ENCODE data around the gene FPR1.
"Not testable (repeated sequence)": the region's sequence is repeated elsewhere in the genome, so short reads cannot be mapped to it uniquely, and the experiment has no call there.

The FPR1 gene

GRCh38 chr19:51755571-51755970, 3.9 kb upstream of the FPR1 start:
- Mint-ChIP-seq H3K36me3 (no peaks in the 10 kb centered on the region), H3K27ac (no peak overlapping the region), H3K9me3 (peaks cover 6% of the 10 kb centered on the region), H3K4me3 (no peak overlapping the region), H3K27me3 (peaks cover 4% of the 10 kb centered on the region), H3K4me1 (no peaks in the 10 kb centered on the region)

DNA sequence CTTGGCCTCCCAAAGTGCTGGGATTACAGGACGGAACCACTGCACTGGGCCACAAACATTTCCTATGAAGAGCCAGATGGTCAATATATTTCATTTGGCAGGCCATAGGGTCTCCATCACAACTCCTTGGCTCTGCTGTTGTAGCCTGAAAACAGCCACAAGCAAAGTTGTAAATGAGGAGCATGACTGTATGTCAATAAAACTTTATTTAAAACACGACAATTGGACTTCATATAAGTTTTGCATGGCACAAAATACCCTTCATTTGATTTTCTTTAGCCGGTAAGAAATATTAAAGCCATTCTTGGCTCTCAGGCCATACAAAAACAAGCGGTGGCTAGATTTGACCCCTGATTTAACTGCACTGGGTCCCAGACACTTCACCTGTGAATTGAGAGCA, 3.1 kb upstream of the FPR1 start:
- H3K4me1 Mint-ChIP-seq: no peaks in the 10 kb centered on the region
- H3K27me3 Mint-ChIP-seq: peaks cover 4% of the 10 kb centered on the region
- H3K9me3 Mint-ChIP-seq: peaks cover 6% of the 10 kb centered on the region
- H3K36me3 Mint-ChIP-seq: no peaks in the 10 kb centered on the region
- H3K27ac Mint-ChIP-seq: no peak overlapping the region
- H3K4me3 Mint-ChIP-seq: no peak overlapping the region

DNA sequence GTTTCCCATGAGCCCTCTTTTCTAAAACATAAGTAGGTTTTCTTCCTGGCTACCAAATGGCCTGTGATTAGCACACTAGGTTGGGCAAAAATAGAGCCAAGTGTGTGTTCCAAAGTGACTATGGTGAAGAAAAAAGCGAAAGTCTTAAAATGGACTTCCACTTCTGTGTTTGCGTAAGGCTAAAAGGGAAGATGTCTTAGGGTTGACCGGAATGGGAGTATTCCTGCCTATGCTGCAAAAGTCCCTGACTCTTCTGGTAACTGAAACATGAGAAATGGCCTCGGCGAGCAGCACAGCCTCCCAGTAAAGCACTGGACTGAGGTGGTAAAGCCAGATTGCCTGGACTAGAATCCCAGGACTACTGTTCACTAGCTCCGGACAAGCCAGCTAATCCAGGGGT, 2.4 kb upstream of the FPR1 start:
- H3K27me3 Mint-ChIP-seq: peaks cover 6% of the 10 kb centered on the region
- no peak overlapping the region for H3K27ac Mint-ChIP-seq
- H3K9me3 Mint-ChIP-seq: peaks cover 6% of the 10 kb centered on the region
- H3K36me3 Mint-ChIP-seq: peaks cover under 1% of the 10 kb centered on the region
- H3K4me1 Mint-ChIP-seq: no peaks in the 10 kb centered on the region
- H3K4me3 Mint-ChIP-seq: no peak overlapping the region

GRCh38 chr19:51750400-51751094, 1.1 kb downstream of the FPR1 start:
- Mint-ChIP-seq H3K27ac (no peak overlapping the region), H3K4me3 (no peak overlapping the region), H3K36me3 (peaks cover 1% of the 10 kb centered on the region), H3K4me1 (no peaks in the 10 kb centered on the region), H3K9me3 (peaks cover 3% of the 10 kb centered on the region), H3K27me3 (peaks cover 6% of the 10 kb centered on the region)

- peaks cover 1% of the 10 kb centered on the region for H3K36me3 Mint-ChIP-seq
- H3K9me3 Mint-ChIP-seq: no peaks in the 10 kb centered on the region
- no peak overlapping the region for H3K4me3 Mint-ChIP-seq
- no peak overlapping the region for H3K27ac Mint-ChIP-seq
- peaks cover 9% of the 10 kb centered on the region for H3K27me3 Mint-ChIP-seq
- no peaks in the 10 kb centered on the region for H3K4me1 Mint-ChIP-seq
Observed at GRCh38 chr19:51749979-51750378, 1.7 kb downstream of the FPR1 start.

- Mint-ChIP-seq H3K4me3 (no peak overlapping the region), H3K27me3 (peaks cover 8% of the 10 kb centered on the region), H3K9me3 (no peaks in the 10 kb centered on the region), H3K27ac (no peak overlapping the region), H3K4me1 (no peaks in the 10 kb centered on the region), H3K36me3 (peaks cover 1% of the 10 kb centered on the region)
Observed at GRCh38 chr19:51746731-51747130, 4.9 kb downstream of the FPR1 start.

- H3K4me1 Mint-ChIP-seq: no peaks in the 10 kb centered on the region
- H3K27me3 Mint-ChIP-seq: peaks cover 6% of the 10 kb centered on the region
- no peaks in the 10 kb centered on the region for H3K36me3 Mint-ChIP-seq
- H3K27ac Mint-ChIP-seq: no peak overlapping the region
- no peak overlapping the region for H3K4me3 Mint-ChIP-seq
- H3K9me3 Mint-ChIP-seq: no peaks in the 10 kb centered on the region
Observed at GRCh38 chr19:51743405-51743804, 8.3 kb downstream of the FPR1 start.

DNA sequence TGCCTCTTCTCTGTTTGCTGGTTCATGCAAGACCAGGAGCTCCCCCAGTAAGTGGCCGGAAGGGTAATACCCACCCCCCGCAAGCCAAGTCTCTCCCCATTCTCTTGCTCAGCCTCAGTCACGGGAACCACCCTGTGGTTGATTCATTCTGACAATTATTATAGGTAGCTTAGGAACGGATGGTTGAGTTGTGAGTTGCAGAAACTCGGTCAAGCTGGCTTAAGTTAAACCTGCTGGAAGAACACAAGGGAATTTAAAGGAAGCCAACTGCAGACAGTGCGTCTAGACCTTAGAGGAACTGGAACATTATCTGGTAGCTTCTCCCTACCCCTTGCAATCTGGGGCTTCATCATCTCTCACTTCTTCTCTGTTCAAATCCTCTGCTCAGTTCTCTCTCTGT, 8.9 kb downstream of the FPR1 start:
- H3K27me3 Mint-ChIP-seq: peaks cover 6% of the 10 kb centered on the region
- H3K36me3 Mint-ChIP-seq: no peaks in the 10 kb centered on the region
- H3K9me3 Mint-ChIP-seq: no peaks in the 10 kb centered on the region
- no peaks in the 10 kb centered on the region for H3K4me1 Mint-ChIP-seq
- no peak overlapping the region for H3K27ac Mint-ChIP-seq
- no peak overlapping the region for H3K4me3 Mint-ChIP-seq

GRCh38 chr19:51740356-51740755, 11.3 kb downstream of the FPR1 start:
- no peaks in the 10 kb centered on the region for H3K4me1 Mint-ChIP-seq

DNA sequence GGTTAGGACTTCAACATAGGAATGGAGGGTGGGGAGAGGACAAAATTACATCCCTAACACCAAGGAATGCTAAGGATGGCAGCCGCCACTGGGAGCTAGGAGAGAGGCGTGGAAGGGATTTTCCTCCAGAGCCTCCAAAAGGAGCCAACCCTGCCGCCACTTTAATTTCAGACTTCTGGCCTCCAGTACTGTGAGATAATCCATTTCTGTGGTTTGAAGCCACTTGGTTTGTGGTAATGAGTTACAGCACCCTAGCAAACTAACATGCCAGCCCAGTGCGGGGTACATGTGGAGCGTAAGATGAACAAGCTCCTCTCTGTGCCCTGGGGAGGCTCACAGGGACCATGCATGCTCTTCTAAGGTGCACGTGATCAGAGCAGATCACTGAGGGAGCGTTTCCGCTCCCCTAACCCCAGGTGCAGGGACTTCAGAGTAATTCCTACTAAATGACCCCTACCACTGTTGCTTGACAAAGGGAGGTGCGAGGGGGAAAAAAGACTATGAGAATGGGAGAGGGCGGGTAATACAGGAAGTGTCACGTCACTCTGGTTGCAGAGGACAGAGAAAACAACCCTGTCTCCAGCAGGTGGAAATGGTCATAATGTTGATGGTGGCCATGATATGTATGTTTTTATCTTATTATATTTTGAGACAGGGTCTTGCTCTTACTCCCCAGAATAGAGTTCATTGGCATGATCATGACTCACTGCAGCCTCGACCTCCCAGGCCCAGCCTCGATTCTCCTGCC, 12.0 kb downstream of the FPR1 start:
- Mint-ChIP-seq H3K27me3 (peaks cover 6% of the 10 kb centered on the region), H3K4me1 (no peaks in the 10 kb centered on the region), H3K27ac (no peak overlapping the region), H3K36me3 (no peaks in the 10 kb centered on the region), H3K9me3 (no peaks in the 10 kb centered on the region), H3K4me3 (no peak overlapping the region)

More at GRCh38 chr19:51740356-51740755, 11.3 kb downstream of the FPR1 start:
- Mint-ChIP-seq H3K36me3 (no peaks in the 10 kb centered on the region), H3K27me3 (peaks cover 5% of the 10 kb centered on the region), H3K9me3 (no peaks in the 10 kb centered on the region), H3K27ac (no peak overlapping the region), H3K4me3 (no peak overlapping the region)

- not testable (repeated sequence) for H3K27ac Mint-ChIP-seq, H3K4me1 Mint-ChIP-seq, H3K27me3 Mint-ChIP-seq, H3K9me3 Mint-ChIP-seq, H3K36me3 Mint-ChIP-seq, H3K4me3 Mint-ChIP-seq
Observed at GRCh38 chr19:51738523-51738922, 13.2 kb downstream of the FPR1 start.

DNA sequence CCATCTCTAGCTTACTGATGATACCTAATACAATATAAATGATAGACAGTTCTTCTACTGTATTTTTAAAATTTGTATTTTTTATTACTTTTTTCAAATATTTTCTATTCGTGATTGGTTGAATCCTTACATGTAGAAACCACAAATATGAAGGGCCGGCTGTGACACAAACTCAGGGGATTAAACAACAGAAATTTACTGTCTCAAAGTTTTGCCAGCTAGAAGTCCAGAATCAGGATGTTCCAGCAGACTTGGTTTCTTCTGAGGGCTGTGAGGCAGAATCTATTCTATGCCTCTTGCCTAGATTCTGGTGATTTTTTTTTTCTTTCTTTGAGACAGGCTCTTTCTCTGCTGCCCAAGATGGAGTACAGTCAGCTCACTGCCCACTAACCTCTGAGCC, 13.8 kb downstream of the FPR1 start:
- H3K27ac Mint-ChIP-seq: no peak overlapping the region
- H3K4me3 Mint-ChIP-seq: no peak overlapping the region
- H3K4me1 Mint-ChIP-seq: no peaks in the 10 kb centered on the region
- peaks cover 4% of the 10 kb centered on the region for H3K27me3 Mint-ChIP-seq
- no peaks in the 10 kb centered on the region for H3K9me3 Mint-ChIP-seq
- no peaks in the 10 kb centered on the region for H3K36me3 Mint-ChIP-seq

GRCh38 chr19:51737389-51737788, 14.3 kb downstream of the FPR1 start:
- H3K27me3 Mint-ChIP-seq: peaks cover 6% of the 10 kb centered on the region
- no peaks in the 10 kb centered on the region for H3K9me3 Mint-ChIP-seq
- no peak overlapping the region for H3K27ac Mint-ChIP-seq
- H3K4me3 Mint-ChIP-seq: no peak overlapping the region
- no peaks in the 10 kb centered on the region for H3K36me3 Mint-ChIP-seq
- no peaks in the 10 kb centered on the region for H3K4me1 Mint-ChIP-seq

- Mint-ChIP-seq H3K9me3 (no peaks in the 10 kb centered on the region), H3K27ac (no peak overlapping the region), H3K27me3 (peaks cover 10% of the 10 kb centered on the region), H3K4me1 (no peaks in the 10 kb centered on the region), H3K4me3 (no peak overlapping the region), H3K36me3 (peaks cover 2% of the 10 kb centered on the region)
Observed at GRCh38 chr19:51735759-51736449, 15.8 kb downstream of the FPR1 start.

DNA sequence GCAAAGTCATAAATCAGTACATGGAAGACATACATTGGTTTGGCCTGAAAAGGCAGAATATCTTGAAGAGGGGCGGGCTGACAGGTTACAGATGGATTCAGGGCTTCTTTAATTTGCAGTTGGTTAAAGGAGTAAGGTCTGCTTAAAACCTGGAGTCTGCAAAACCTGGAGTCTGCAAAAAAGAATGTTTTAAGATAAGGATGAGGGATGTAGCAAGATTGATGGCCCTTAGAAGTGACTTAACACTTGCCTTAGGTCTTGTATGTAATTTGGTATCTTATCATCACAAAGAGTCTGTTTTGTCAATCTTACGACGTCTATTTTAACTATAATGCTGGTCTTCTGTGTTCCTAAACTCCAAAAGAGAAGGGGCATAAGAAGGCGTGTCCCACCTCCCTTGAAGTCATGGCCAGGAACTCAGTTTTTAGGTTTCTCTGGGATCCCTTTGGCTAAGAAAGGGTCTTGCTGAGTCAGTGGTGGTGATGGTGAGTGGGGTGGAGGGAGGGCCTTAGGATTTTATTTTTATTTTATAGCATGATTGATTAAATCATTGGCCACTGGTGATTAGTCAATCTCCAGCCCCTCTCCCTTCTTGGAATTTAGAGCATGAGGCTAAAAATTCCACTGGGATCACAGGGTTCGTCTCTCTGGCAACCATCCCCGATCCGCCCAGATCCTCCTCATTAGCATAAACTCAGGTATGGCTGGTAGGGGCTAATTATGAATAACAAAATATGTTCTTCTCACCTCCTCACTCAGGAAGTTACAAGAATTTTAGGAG, 17.7 kb downstream of the FPR1 start:
- Mint-ChIP-seq H3K27ac (no peak overlapping the region), H3K4me1 (no peaks in the 10 kb centered on the region), H3K27me3 (peaks cover 10% of the 10 kb centered on the region), H3K9me3 (peaks cover 2% of the 10 kb centered on the region), H3K4me3 (no peak overlapping the region), H3K36me3 (peaks cover 3% of the 10 kb centered on the region)

Data from activated naive CD4-positive, alpha-beta T cell treated with anti-CD3 and anti-CD28 coated beads, Interleukin-2, amount 50 U/mL, for 24 hours (primary cell).